Smooth muscle cell (in vitro differentiated cells): ENCODE measurements around the gene GPR21. TPM values are rescaled to one million over a fixed set of nuclear protein-coding genes. Genes with fewer than 3 reads are reported as not detected.

ENCODE experiments used
- DNase-seq: peaks from one replicate; lab custom pipeline; 2025; ENCODE audit not compliant: unreplicated experiment; lab: John Stamatoyannopoulos, UW
- H2AFZ ChIP-seq: fragments of 200-600 bp; sonication (generic); 2 replicates; pipeline ENCODE4 v1.6.0; 2016; ENCODE audit warnings: antibody characterized with exemption, low read depth, mild to moderate bottlenecking
- H3F3A ChIP-seq: fragments of 200-600 bp; sonication (generic); 2 replicates; pipeline ENCODE4 v1.6.0; 2017; ENCODE audit warnings: antibody characterized with exemption, low read depth
- H3K27ac ChIP-seq: fragments of 200-600 bp; sonication (generic); 2 replicates; pipeline ENCODE4 v1.5.1; 2016; ENCODE audit warnings: low read depth, mild to moderate bottlenecking
- H3K27me3 ChIP-seq: fragments of 200-600 bp; sonication (generic); 2 replicates; pipeline ENCODE4 v1.6.1; 2016; ENCODE audit warnings: low read depth, mild to moderate bottlenecking
- H3K36me3 ChIP-seq: fragments of 200-600 bp; sonication (generic); 2 replicates; pipeline ENCODE4 v1.5.1; 2016; ENCODE audit warnings: low read depth
- H3K4me1 ChIP-seq: fragments of 200-600 bp; sonication (generic); 2 replicates; pipeline ENCODE4 v1.5.1; 2016; ENCODE audit warnings: low read depth
- H3K4me2 ChIP-seq: fragments of 200-600 bp; sonication (generic); 2 replicates; pipeline ENCODE4 v1.6.0; 2016; ENCODE audit warnings: mild to moderate bottlenecking
- H3K4me3 ChIP-seq: fragments of 200-600 bp; sonication (generic); 2 replicates; pipeline ENCODE4 v1.5.1; 2016; ENCODE audit warnings: mild to moderate bottlenecking
- H3K79me2 ChIP-seq: fragments of 200-600 bp; sonication (generic); 2 replicates; pipeline ENCODE4 v1.6.0; 2016; ENCODE audit warnings: low read depth, mild to moderate bottlenecking
- H3K9ac ChIP-seq: fragments of 200-600 bp; sonication (generic); 2 replicates; pipeline ENCODE4 v1.6.0; 2016; ENCODE audit warnings: low read depth
- H3K9me3 ChIP-seq: fragments of 200-600 bp; sonication (generic); replicated peaks from 2 replicates; pipeline ENCODE4 v1.5.1; 2016; ENCODE audit warnings: low read depth
- H4K20me1 ChIP-seq: fragments of 200-600 bp; sonication (generic); 2 replicates; pipeline ENCODE4 v1.6.0; 2016; ENCODE audit warnings: low read depth
- CTCF ChIP-seq: fragments of 200-600 bp; sonication (generic); IDR thresholded peaks from 2 replicates; pipeline ENCODE4 v1.5.1; 2017; ENCODE audit warnings: borderline replicate concordance, mild to moderate bottlenecking, antibody characterized with exemption; ENCODE audit not compliant: insufficient read depth, poor library complexity, severe bottlenecking
- WGBS: methylation state at CpG from one replicate; pipeline ENCODE4 v1.1.7; 2016; ENCODE audit warnings: low lambda C conversion rate; 5-methylcytosine and 5-hydroxymethylcytosine counted together
- polyA plus RNA-seq: library from polyadenylated mRNA; unstranded; fragments of >200 nt; fragmentation: Nextera tagmentation; extraction: Ambion mirVana; gene quantifications from 2 replicates; pipeline ENCODE4 v1.2.1, GENCODE V29; 2016
- total RNA-seq: library from RNA; depleted of rRNA; stranded (reverse); fragments of >200 nt; gene quantifications from 2 replicates; pipeline ENCODE4 v1.2.3, GENCODE V29; 2014

Gene GPR21
- total and polyA plus RNA-seq, 2 experiments from 2014 or later = 2.0 TPM; not detected in 1

- no peaks in the 10 kb centered on the region for H4K20me1 ChIP-seq
- H2AFZ ChIP-seq = no peak overlapping the region
- no peaks in the 10 kb centered on the region for H3K9me3 ChIP-seq
- WGBS = 96% methylated on average over 5 of the region's 5 CpGs
- peaks cover 10% of the 10 kb centered on the region for H3K36me3 ChIP-seq
- TF ChIP-seq CTCF = no peak
- no peaks in the 10 kb centered on the region for H3K4me1 ChIP-seq
- H3K27ac ChIP-seq = no peak overlapping the region
- no peak overlapping the region for H3K9ac ChIP-seq
- no peaks in the 10 kb centered on the region for H3K79me2 ChIP-seq
- no peak overlapping the region for H3K4me3 ChIP-seq
- no peaks in the 10 kb centered on the region for H3F3A ChIP-seq
- no peaks in the 10 kb centered on the region for H3K27me3 ChIP-seq
- no peak for DNase-seq
- no peak overlapping the region for H3K4me2 ChIP-seq
Measured at GRCh38 chr9:123043081-123043939, 9.8 kb downstream of the GPR21 start.

GRCh38 chr9:123044586-123044985, 11.1 kb downstream of the GPR21 start:
- Histone ChIP-seq H3K27ac (no peak overlapping the region), H3K27me3 (no peaks in the 10 kb centered on the region), H3K4me1 (no peaks in the 10 kb centered on the region), H3K4me2 (no peak overlapping the region), H2AFZ (no peak overlapping the region), H4K20me1 (no peaks in the 10 kb centered on the region), H3K9me3 (no peaks in the 10 kb centered on the region), H3K79me2 (no peaks in the 10 kb centered on the region), H3K36me3 (peaks cover 10% of the 10 kb centered on the region), H3K9ac (no peak overlapping the region), H3F3A (no peaks in the 10 kb centered on the region), H3K4me3 (no peak overlapping the region)
- DNase-seq = no peak
- WGBS = 78% methylated on average over 4 of the region's 4 CpGs
- TF ChIP-seq CTCF = no peak

DNA sequence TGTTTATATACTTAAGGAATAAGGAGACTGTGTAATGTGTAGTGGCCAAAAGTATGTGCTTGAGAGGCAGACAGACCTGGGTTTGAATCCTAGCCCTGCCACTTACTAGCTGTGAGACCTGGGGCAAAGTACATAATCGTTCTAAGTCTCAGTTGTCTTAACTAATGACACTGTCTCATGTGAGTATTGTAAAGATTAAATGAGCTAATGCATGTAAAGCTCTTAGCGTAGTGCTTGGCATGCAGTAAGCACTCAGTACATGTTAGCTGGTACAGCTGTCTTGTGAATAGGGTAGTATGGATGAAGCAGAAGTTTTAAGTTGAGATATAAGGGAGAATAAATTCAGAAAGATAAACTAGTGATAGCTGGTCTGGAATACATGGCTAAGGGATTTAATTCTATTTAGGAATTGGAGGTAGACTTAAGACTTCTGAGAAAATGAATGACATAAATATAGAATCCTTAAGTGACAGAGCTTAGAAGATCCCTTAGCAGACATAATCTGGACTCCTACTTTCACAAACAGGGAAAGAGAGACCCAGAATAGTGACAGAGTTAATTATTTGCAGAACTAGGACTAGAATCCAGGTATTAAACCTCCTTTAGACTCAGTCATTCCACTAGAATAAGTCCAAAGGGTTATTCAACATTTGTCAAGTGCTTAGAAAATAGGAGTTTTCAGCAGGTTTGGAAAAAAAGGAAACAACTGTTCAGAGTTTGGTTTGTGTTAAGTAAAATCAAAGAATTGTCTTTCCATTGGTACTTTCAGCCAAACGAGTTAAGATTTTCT, 13.1 kb downstream of the GPR21 start:
- 76% methylated on average over 3 of the region's 3 CpGs for WGBS

More for the DNA sequence above, 13.1 kb downstream of the GPR21 start:
- Histone ChIP-seq H2AFZ (no peak overlapping the region), H4K20me1 (peaks cover 3% of the 10 kb centered on the region), H3K36me3 (peaks cover 10% of the 10 kb centered on the region), H3K9me3 (no peaks in the 10 kb centered on the region), H3K4me1 (no peaks in the 10 kb centered on the region), H3K4me2 (no peak overlapping the region), H3K27me3 (no peaks in the 10 kb centered on the region), H3K27ac (no peak overlapping the region), H3K79me2 (no peaks in the 10 kb centered on the region), H3K9ac (no peak overlapping the region), H3K4me3 (no peak overlapping the region), H3F3A (no peaks in the 10 kb centered on the region)
- DNase-seq = no peak
- no peak for TF ChIP-seq CTCF
